Gastroesophageal sphincter (tissue), 4 donors: Measurements from ENCODE around the gene FDXACB1. TPM values are rescaled to one million over a fixed set of nuclear protein-coding genes. Genes with fewer than 3 reads are reported as not detected.

Source experiments
- ATAC-seq: fragments of 150-250 bp; one replicate; pipeline ENCODE4 v1.9.1; 2016; ENCODE audit warnings: mild to moderate bottlenecking, moderate library complexity
- H3K27ac ChIP-seq, 4 donors: fragments of 200-600 bp; sonication (generic) in 3 of 4; 1 replicate in 3 of 4; 2 replicates in 1 of 4; pipeline ENCODE4 v1.5.1; 2016 to 2019
- H3K27me3 ChIP-seq: fragments of 200-600 bp; sonication (generic); one replicate; pipeline ENCODE4 v1.5.1; 2019
- H3K36me3 ChIP-seq, 2 donors: fragments of 200-600 bp; sonication (generic); one replicate each; pipeline ENCODE4 v1.5.1; 2019; ENCODE audit warnings: control low read depth in 1 of 2
- H3K4me1 ChIP-seq, 3 donors: fragments of 200-600 bp; sonication (generic); 1 replicate in 2 of 3; 2 replicates in 1 of 3; pipeline ENCODE4 v1.5.1; 2016 to 2019; ENCODE audit warnings: control low read depth in 2 of 3
- H3K4me3 ChIP-seq, 2 donors: fragments of 200-600 bp; sonication (generic); one replicate each; pipeline ENCODE4 v1.5.1; 2019; ENCODE audit warnings: mild to moderate bottlenecking in 1 of 2, moderate library complexity in 1 of 2
- H3K9me3 ChIP-seq, 3 donors: fragments of 200-600 bp; sonication (generic); one replicate each; pipeline ENCODE4 v1.5.1; 2017 to 2019; ENCODE audit warnings: control low read depth in 2 of 3
- EP300 ChIP-seq: sonication (generic); formaldehyde crosslinking; IDR thresholded peaks from one replicate; pipeline ENCODE4 v1.6.1; 2017; ENCODE audit warnings: antibody characterized with exemption, mild to moderate bottlenecking
- POLR2A ChIP-seq, 2 donors: fragments of 450-650 bp; IDR thresholded peaks; one replicate each; pipeline ENCODE4 v1.6.1; 2017; ENCODE audit warnings: antibody characterized with exemption in 2 of 2, mild to moderate bottlenecking in 2 of 2, moderate library complexity in 1 of 2
- POLR2AphosphoS5 ChIP-seq: sonication (generic); formaldehyde crosslinking; IDR thresholded peaks from one replicate; pipeline ENCODE4 v1.6.1; 2017; ENCODE audit warnings: antibody characterized with exemption
- WGBS, 2 donors: methylation state at CpG; one replicate each; pipeline ENCODE4 v1.1.5; 2018; ENCODE audit warnings: low coverage in 1 of 2; 5-methylcytosine and 5-hydroxymethylcytosine counted together
- total RNA-seq, 4 donors: library from RNA; depleted of rRNA; stranded (reverse); fragments of >200 nt; gene quantifications; one replicate each; pipeline ENCODE4 v1.1.0, GENCODE V29; 2016
- TF ChIP-seq, protein P1 (sequence below), 4 experiments: fragments of 200-600 bp in 2 of 4; fragments of 450-650 bp in 2 of 4; sonication (generic) in 1 of 4; IDR thresholded peaks; one replicate each; pipeline ENCODE4 v1.5.1; 2017 to 2019; ENCODE audit warnings: antibody characterized with exemption in 4 of 4, mild to moderate bottlenecking in 2 of 4, moderate library complexity in 2 of 4

The FDXACB1 gene
- total RNA-seq, 4 donors from 2014 or later, result 0.16 to 1.1 (median 0.99) TPM

DNA sequence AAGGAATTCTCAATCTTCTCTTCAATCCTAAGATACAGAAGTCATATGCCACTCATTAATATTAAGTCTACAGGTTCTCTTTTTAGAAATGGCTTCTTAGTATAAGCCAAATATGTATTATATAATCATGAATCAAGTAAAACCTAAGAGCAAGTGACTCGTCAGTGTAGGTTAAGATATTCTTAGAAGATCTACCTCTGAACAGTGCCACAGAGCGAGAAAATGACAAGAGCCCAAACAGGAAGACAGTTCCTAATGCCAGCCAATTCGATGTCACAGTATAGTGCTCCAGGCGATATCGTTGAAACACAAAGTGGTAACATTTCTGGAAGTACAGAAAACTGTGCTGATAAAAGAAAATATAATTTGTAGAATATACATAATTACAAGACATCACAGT, 40.9 kb downstream of the FDXACB1 start:
- TF ChIP-seq POLR2AphosphoS5 (no peak), EP300 (no peak), POLR2A (IDR thresholded peaks at IDR 0.05) (no peak)
- TF ChIP-seq, protein P1, sequence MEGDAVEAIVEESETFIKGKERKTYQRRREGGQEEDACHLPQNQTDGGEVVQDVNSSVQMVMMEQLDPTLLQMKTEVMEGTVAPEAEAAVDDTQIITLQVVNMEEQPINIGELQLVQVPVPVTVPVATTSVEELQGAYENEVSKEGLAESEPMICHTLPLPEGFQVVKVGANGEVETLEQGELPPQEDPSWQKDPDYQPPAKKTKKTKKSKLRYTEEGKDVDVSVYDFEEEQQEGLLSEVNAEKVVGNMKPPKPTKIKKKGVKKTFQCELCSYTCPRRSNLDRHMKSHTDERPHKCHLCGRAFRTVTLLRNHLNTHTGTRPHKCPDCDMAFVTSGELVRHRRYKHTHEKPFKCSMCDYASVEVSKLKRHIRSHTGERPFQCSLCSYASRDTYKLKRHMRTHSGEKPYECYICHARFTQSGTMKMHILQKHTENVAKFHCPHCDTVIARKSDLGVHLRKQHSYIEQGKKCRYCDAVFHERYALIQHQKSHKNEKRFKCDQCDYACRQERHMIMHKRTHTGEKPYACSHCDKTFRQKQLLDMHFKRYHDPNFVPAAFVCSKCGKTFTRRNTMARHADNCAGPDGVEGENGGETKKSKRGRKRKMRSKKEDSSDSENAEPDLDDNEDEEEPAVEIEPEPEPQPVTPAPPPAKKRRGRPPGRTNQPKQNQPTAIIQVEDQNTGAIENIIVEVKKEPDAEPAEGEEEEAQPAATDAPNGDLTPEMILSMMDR (IDR thresholded peaks at IDR 0.05), result no peak
- Histone ChIP-seq H3K9me3 (no peaks in the 10 kb centered on the region), H3K27ac (no peak overlapping the region), H3K4me1 (no peaks in the 10 kb centered on the region), H3K27me3 (no peaks in the 10 kb centered on the region), H3K36me3 (peaks cover 4 to 70% of the 10 kb centered on the region in 2 donors), H3K4me3 (no peak overlapping the region)
- WGBS, 2 donors, result 80 to 90% methylated on average over 5 of the region's 5 CpGs
- ATAC-seq, result no peak

DNA sequence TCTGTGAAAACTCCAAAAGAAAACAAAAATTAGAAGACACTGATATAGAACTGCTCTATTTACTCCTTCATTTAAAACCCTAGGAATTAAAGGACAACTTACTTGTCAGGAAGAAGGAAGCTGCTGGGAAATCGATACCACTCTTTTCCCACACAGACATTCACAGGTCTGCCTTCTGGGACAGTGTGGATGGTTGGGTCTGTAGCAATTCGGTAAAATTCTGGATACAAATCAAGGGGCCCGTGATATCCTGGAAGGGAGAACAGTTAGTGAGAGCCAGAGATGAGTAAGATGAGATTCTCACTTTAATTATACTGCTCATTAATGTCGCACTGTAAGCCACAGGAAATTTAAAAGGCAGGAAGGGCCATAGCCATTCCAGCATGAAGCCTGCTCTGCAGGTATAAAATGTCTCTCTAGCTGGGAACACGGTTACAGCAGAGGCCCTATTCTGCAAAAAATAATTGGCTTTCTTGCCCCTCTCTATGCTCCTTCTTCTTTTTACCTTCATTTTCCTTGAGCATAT, 41.5 kb downstream of the FDXACB1 start:
- H3K36me3 ChIP-seq, result peaks cover 4 to 64% of the 10 kb centered on the region in 2 donors
- H3K4me1 ChIP-seq, result no peaks in the 10 kb centered on the region
- no peak overlapping the region for H3K4me3 ChIP-seq
- no peak overlapping the region for H3K27ac ChIP-seq
- TF ChIP-seq, protein P1 (IDR thresholded peaks at IDR 0.05), result no peak
- TF ChIP-seq POLR2A (IDR thresholded peaks at IDR 0.05) (no peak), EP300 (no peak), POLR2AphosphoS5 (no peak)
- H3K27me3 ChIP-seq, result no peaks in the 10 kb centered on the region
- no peaks in the 10 kb centered on the region for H3K9me3 ChIP-seq
- no peak for ATAC-seq
- 81 to 94% methylated on average over 4 to 5 of the region's 5 CpGs for WGBS, 2 donors

DNA sequence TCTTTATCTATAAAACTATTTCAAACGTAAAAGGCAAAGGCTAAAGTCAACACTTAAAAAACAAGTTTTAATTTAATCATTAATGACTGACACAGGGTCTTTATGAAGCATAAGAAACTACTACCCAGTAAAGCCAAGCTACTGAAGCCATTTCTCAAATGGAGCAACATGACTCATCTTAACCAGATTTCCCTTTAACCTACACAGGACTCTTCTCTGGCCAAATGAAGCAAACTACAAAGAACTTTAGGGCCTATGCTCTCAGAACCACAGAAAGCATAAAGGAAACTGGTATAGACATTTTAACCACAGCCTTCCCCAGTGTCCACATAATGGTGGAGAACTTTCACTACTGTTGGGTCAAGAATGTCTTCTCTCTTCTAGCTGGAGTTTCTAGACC, 42.2 kb downstream of the FDXACB1 start:
- H3K9me3 ChIP-seq, result no peaks in the 10 kb centered on the region
- 77 to 82% methylated on average over 1 of the region's 1 CpG for WGBS, 2 donors
- TF ChIP-seq EP300 (no peak), POLR2A (IDR thresholded peaks at IDR 0.05) (no peak), POLR2AphosphoS5 (no peak)
- TF ChIP-seq, protein P1 (IDR thresholded peaks at IDR 0.05), result no peak
- peaks cover 4 to 60% of the 10 kb centered on the region in 2 donors for H3K36me3 ChIP-seq
- no peaks in the 10 kb centered on the region for H3K27me3 ChIP-seq
- H3K4me3 ChIP-seq, result no peak overlapping the region
- no peaks in the 10 kb centered on the region for H3K4me1 ChIP-seq
- no peak overlapping the region for H3K27ac ChIP-seq
- ATAC-seq, result no peak

- Histone ChIP-seq H3K4me3 (no peak overlapping the region), H3K9me3 (no peaks in the 10 kb centered on the region), H3K36me3 (peaks cover 4 to 62% of the 10 kb centered on the region in 2 donors), H3K27ac (no peak overlapping the region), H3K27me3 (no peaks in the 10 kb centered on the region), H3K4me1 (no peaks in the 10 kb centered on the region)
- peak; percentile 71 for ATAC-seq
- TF ChIP-seq POLR2AphosphoS5 (no peak), EP300 (no peak), POLR2A (IDR thresholded peaks at IDR 0.05) (no peak)
- TF ChIP-seq, protein P1 (IDR thresholded peaks at IDR 0.05), result no peak
- 29 to 86% methylated on average over 1 of the region's 1 CpG for WGBS, 2 donors
Observed at GRCh38 chr11:111836162-111836561, 42.8 kb downstream of the FDXACB1 start.

DNA sequence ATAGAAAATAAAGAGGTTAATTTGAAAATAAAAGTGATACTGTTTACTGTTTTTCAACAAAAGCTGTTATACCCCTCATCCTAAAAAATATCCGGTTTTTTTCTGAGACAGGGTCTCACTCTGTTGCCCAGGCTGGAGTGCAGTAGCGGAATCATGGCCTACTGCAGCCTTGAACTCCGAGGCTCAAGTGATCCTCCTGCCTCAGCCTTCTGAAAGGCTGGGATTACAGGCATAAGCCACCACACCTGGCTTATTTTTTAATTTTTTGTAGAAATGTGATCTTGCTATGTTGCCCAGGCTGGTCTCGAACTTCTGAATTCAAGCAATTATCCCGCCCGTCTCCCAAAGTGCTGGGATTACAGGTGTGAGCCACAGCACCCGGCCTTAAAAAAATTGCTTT, 43.3 kb downstream of the FDXACB1 start:
- WGBS, 2 donors, result 90 to 96% methylated on average over 4 to 5 of the region's 7 CpGs
- TF ChIP-seq POLR2AphosphoS5 (no peak), POLR2A (IDR thresholded peaks at IDR 0.05) (no peak), EP300 (no peak)
- TF ChIP-seq, protein P1 (IDR thresholded peaks at IDR 0.05), result no peak
- Histone ChIP-seq H3K27ac (no peak overlapping the region), H3K4me1 (no peaks in the 10 kb centered on the region), H3K4me3 (no peak overlapping the region), H3K27me3 (no peaks in the 10 kb centered on the region), H3K36me3 (peaks cover 4 to 67% of the 10 kb centered on the region in 2 donors), H3K9me3 (no peaks in the 10 kb centered on the region)
- ATAC-seq, result no peak
